Measurements from ENCODE around the gene NTRK3.

NTRK3 gene

GRCh38 chr15:87959080-87959479 lies 297.5 kb downstream of the NTRK3 start:
- DNase-seq (ENCODE audit: extremely low spot score): no peak
- TF ChIP-seq ZNF384 (IDR thresholded peaks at IDR 0.05): no peak
- TF ChIP-seq SP1 (IDR thresholded peaks at IDR 0.05): no peak
- TF ChIP-seq HDGF (IDR thresholded peaks at IDR 0.05; ENCODE audit: borderline replicate concordance): no peak
- no peak for TF ChIP-seq L3MBTL2 (conservative IDR thresholded peaks at IDR 0.05)
- TF ChIP-seq LEF1 (IDR thresholded peaks at IDR 0.05; ENCODE audit: borderline replicate concordance): no peak
- no peak for TF ChIP-seq CTBP1 (IDR thresholded peaks at IDR 0.05; ENCODE audit: borderline replicate concordance)
- no peak for TF ChIP-seq FOXA1 (IDR thresholded peaks at IDR 0.05)
- no peak for TF ChIP-seq ARNT (IDR thresholded peaks at IDR 0.05)
- no peak for TF ChIP-seq ELF4 (IDR thresholded peaks at IDR 0.05)
- TF ChIP-seq TARDBP (IDR thresholded peaks at IDR 0.05): no peak
- TF ChIP-seq SUZ12 (IDR thresholded peaks at IDR 0.05): no peak
- TF ChIP-seq FOXK2 (IDR thresholded peaks at IDR 0.05): no peak
- no peak for TF ChIP-seq NFRKB (IDR thresholded peaks at IDR 0.05)
- TF ChIP-seq FOXM1 (IDR thresholded peaks at IDR 0.05; ENCODE audit: borderline replicate concordance): no peak
- TF ChIP-seq PKNOX1 (IDR thresholded peaks at IDR 0.05): no peak
- no peak for TF ChIP-seq BHLHE40 (IDR thresholded peaks at IDR 0.05; ENCODE audit: borderline replicate concordance)
- POLR2A ChIA-PET: no interaction called here
- CTCF ChIA-PET: interaction anchor here (0.9 to 1.2 kb wide), 2 partner anchors 9 to 34 kb away, joined by 3 to 5 read pairs; no protein-coding TSS in a partner anchor

GRCh38 chr15:87955284-87955909 lies 301.1 kb downstream of the NTRK3 start:
- no peak for DNase-seq (ENCODE audit: extremely low spot score)
- POLR2A ChIA-PET: no interaction called here
- CTCF ChIA-PET: no interaction called here
- TF ChIP-seq HDGF (IDR thresholded peaks at IDR 0.05; ENCODE audit: borderline replicate concordance) (no peak), PKNOX1 (IDR thresholded peaks at IDR 0.05) (no peak), FOXK2 (IDR thresholded peaks at IDR 0.05) (no peak), ARNT (IDR thresholded peaks at IDR 0.05) (no peak), FOXM1 (IDR thresholded peaks at IDR 0.05; ENCODE audit: borderline replicate concordance) (no peak), FOXA1 (IDR thresholded peaks at IDR 0.05) (no peak), SP1 (IDR thresholded peaks at IDR 0.05) (no peak), BHLHE40 (IDR thresholded peaks at IDR 0.05; ENCODE audit: borderline replicate concordance) (no peak), TARDBP (IDR thresholded peaks at IDR 0.05) (no peak), ELF4 (IDR thresholded peaks at IDR 0.05) (no peak), LEF1 (IDR thresholded peaks at IDR 0.05; ENCODE audit: borderline replicate concordance) (no peak), CTBP1 (IDR thresholded peaks at IDR 0.05; ENCODE audit: borderline replicate concordance) (no peak), ZNF384 (IDR thresholded peaks at IDR 0.05) (no peak), NFRKB (IDR thresholded peaks at IDR 0.05) (no peak), L3MBTL2 (conservative IDR thresholded peaks at IDR 0.05) (no peak), SUZ12 (IDR thresholded peaks at IDR 0.05) (no peak)

- ChIA-PET POLR2A (no interaction called here), CTCF (no interaction called here)
- TF ChIP-seq L3MBTL2 (conservative IDR thresholded peaks at IDR 0.05) (no peak), TARDBP (IDR thresholded peaks at IDR 0.05) (no peak), FOXK2 (IDR thresholded peaks at IDR 0.05) (no peak), CTBP1 (IDR thresholded peaks at IDR 0.05; ENCODE audit: borderline replicate concordance) (no peak), SP1 (IDR thresholded peaks at IDR 0.05) (no peak), FOXA1 (IDR thresholded peaks at IDR 0.05) (no peak), PKNOX1 (IDR thresholded peaks at IDR 0.05) (no peak), LEF1 (IDR thresholded peaks at IDR 0.05; ENCODE audit: borderline replicate concordance) (no peak), BHLHE40 (IDR thresholded peaks at IDR 0.05; ENCODE audit: borderline replicate concordance) (no peak), HDGF (IDR thresholded peaks at IDR 0.05; ENCODE audit: borderline replicate concordance) (no peak), SUZ12 (IDR thresholded peaks at IDR 0.05) (no peak), ARNT (IDR thresholded peaks at IDR 0.05) (no peak), NFRKB (IDR thresholded peaks at IDR 0.05) (no peak), ZNF384 (IDR thresholded peaks at IDR 0.05) (no peak), FOXM1 (IDR thresholded peaks at IDR 0.05; ENCODE audit: borderline replicate concordance) (no peak), ELF4 (IDR thresholded peaks at IDR 0.05) (no peak)
- DNase-seq (ENCODE audit: extremely low spot score): no peak
These were observed 301.7 kb downstream of the NTRK3 start for GRCh38 chr15:87954793-87955192.

- CTCF ChIA-PET: no interaction called here
- TF ChIP-seq SUZ12 (IDR thresholded peaks at IDR 0.05) (no peak), NFRKB (IDR thresholded peaks at IDR 0.05) (no peak), HDGF (IDR thresholded peaks at IDR 0.05; ENCODE audit: borderline replicate concordance) (no peak), PKNOX1 (IDR thresholded peaks at IDR 0.05) (no peak), CTBP1 (IDR thresholded peaks at IDR 0.05; ENCODE audit: borderline replicate concordance) (no peak), FOXK2 (IDR thresholded peaks at IDR 0.05) (no peak), BHLHE40 (IDR thresholded peaks at IDR 0.05; ENCODE audit: borderline replicate concordance) (no peak), SP1 (IDR thresholded peaks at IDR 0.05) (no peak), TARDBP (IDR thresholded peaks at IDR 0.05) (no peak), L3MBTL2 (conservative IDR thresholded peaks at IDR 0.05) (no peak), FOXA1 (IDR thresholded peaks at IDR 0.05) (no peak), ZNF384 (IDR thresholded peaks at IDR 0.05) (no peak), ELF4 (IDR thresholded peaks at IDR 0.05) (no peak)
- POLR2A ChIA-PET: no interaction called here
- DNase-seq (ENCODE audit: extremely low spot score): no peak
These were observed 303.7 kb downstream of the NTRK3 start for GRCh38 chr15:87952736-87953287.

Measured in HEK293T (cell line).